ENCODE measurements around the gene GAS6.

- TF ChIP-seq CTCF (IDR thresholded peaks at IDR 0.05; ENCODE audit: low read depth, low read length): no peak
- TF ChIP-seq EZH2phosphoT487 (IDR thresholded peaks at IDR 0.05; ENCODE audit: low read depth): no peak
Measured at GRCh38 chr13:113862191-113862930, 1.5 kb downstream of the GAS6 start.

Data from OCI-LY3 (cell line).